MCF 10A (cell line): Measurements from ENCODE around the gene SFRP2. TPM values are rescaled to one million over a fixed set of nuclear protein-coding genes. Genes with fewer than 3 reads are reported as not detected.

Experiments
- BruUV-seq: library from RNA; stranded (reverse); fragments of 400-500 nt; replicated peaks from 2 replicates; lab custom pipeline; 2021; lab: Mats Ljungman, UMichigan
- CTCF ChIA-PET: fragments of 300-600 bp; sonication (Branson Sonifier 250); formaldehyde crosslinking; extraction: SDS; loops from one replicate; lab custom pipeline; 2021; ENCODE audit warnings: antibody characterized with exemption, inconsistent platforms; lab: Yijun Ruan, JAX
- POLR2A ChIA-PET: fragments of 300-600, 350-650 bp; sonication (Branson Sonifier 250); formaldehyde crosslinking; extraction: SDS; loops from one replicate; lab custom pipeline; 2020; ENCODE audit warnings: antibody characterized with exemption, inconsistent platforms; lab: Yijun Ruan, JAX
- DNase-seq: peaks from one replicate; pipeline ENCODE4 v3.0.0-alpha.2; 2018; ENCODE audit not compliant: unreplicated experiment
- H3K27ac Mint-ChIP-seq: one replicate; pipeline ENCODE4 v1.8.0; 2022; ENCODE audit warnings: mild to moderate bottlenecking, low read depth, mixed read lengths; ENCODE audit not compliant: unreplicated experiment
- H3K27me3 Mint-ChIP-seq: one replicate; pipeline ENCODE4 v1.8.0; 2022; ENCODE audit warnings: mixed read lengths; ENCODE audit not compliant: insufficient read depth, unreplicated experiment
- H3K36me3 Mint-ChIP-seq: one replicate; pipeline ENCODE4 v1.8.0; 2022; ENCODE audit warnings: mild to moderate bottlenecking, moderate library complexity, mixed read lengths; ENCODE audit not compliant: insufficient read depth, unreplicated experiment
- H3K4me1 Mint-ChIP-seq: one replicate; pipeline ENCODE4 v1.8.0; 2022; ENCODE audit warnings: mixed read lengths; ENCODE audit not compliant: insufficient read depth, unreplicated experiment
- H3K4me3 Mint-ChIP-seq: one replicate; pipeline ENCODE4 v1.8.0; 2022; ENCODE audit warnings: mild to moderate bottlenecking, moderate library complexity, mixed read lengths; ENCODE audit not compliant: unreplicated experiment
- H3K9me3 Mint-ChIP-seq: one replicate; pipeline ENCODE4 v1.8.0; 2022; ENCODE audit warnings: mixed read lengths; ENCODE audit not compliant: unreplicated experiment
- CTCF ChIP-seq: fragments of 200-600 bp; IDR thresholded peaks from one replicate; pipeline ENCODE4 v1.8.0; 2022; ENCODE audit warnings: antibody characterized with exemption, mild to moderate bottlenecking; ENCODE audit not compliant: unreplicated experiment
- intact Hi-C: fragments of 100-400 bp; cut with micrococcal nuclease; formaldehyde crosslinking; loops from 2 replicates; pipeline ENCODE4 v1.14.1; 2022
- total RNA-seq: library from RNA; stranded (reverse); gene quantifications from 2 replicates; pipeline ENCODE4 v1.2.3, GENCODE V29; 2022

SFRP2 gene
- total RNA-seq, 1 experiment from 2014 or later = not detected

GRCh38 chr4:153799694-153800074 is 10.8 kb upstream of the SFRP2 start:
- ChIA-PET CTCF (interaction anchor here (1.2 kb wide), 1 partner anchor 14 kb away, joined by 3 read pairs; no protein-coding TSS in a partner anchor), POLR2A (no interaction called here)
- no peak for DNase-seq
- no peak for TF ChIP-seq CTCF
- Mint-ChIP-seq H3K4me1 (no peaks in the 10 kb centered on the region), H3K9me3 (no peaks in the 10 kb centered on the region), H3K27ac (no peak overlapping the region), H3K4me3 (no peak overlapping the region), H3K27me3 (no peaks in the 10 kb centered on the region), H3K36me3 (no peaks in the 10 kb centered on the region)
- intact Hi-C loops = no loop called here
- BruUV-seq = no TSS peak

- ChIA-PET POLR2A (interaction anchor here (0.8 kb wide), 1 partner anchor 77 kb away, joined by 4 read pairs; no protein-coding TSS in a partner anchor), CTCF (no interaction called here)
- no peak for TF ChIP-seq CTCF
- Mint-ChIP-seq H3K36me3 (no peaks in the 10 kb centered on the region), H3K9me3 (no peaks in the 10 kb centered on the region), H3K4me1 (no peaks in the 10 kb centered on the region), H3K4me3 (no peak overlapping the region), H3K27ac (no peak overlapping the region), H3K27me3 (no peaks in the 10 kb centered on the region)
- DNase-seq = no peak
- intact Hi-C loops = no loop called here
- no TSS peak for BruUV-seq
Observed at GRCh38 chr4:153798901-153799693, 10.2 kb upstream of the SFRP2 start.

- intact Hi-C loops = no loop called here
- Mint-ChIP-seq H3K27me3 (no peaks in the 10 kb centered on the region), H3K4me3 (no peak overlapping the region), H3K4me1 (no peaks in the 10 kb centered on the region), H3K27ac (no peak overlapping the region), H3K36me3 (no peaks in the 10 kb centered on the region), H3K9me3 (no peaks in the 10 kb centered on the region)
- no peak for DNase-seq
- no TSS peak for BruUV-seq
- TF ChIP-seq CTCF = no peak
- ChIA-PET POLR2A (interaction anchor here (0.8 kb wide), 1 partner anchor 77 kb away, joined by 4 read pairs; no protein-coding TSS in a partner anchor), CTCF (no interaction called here)
Observed at GRCh38 chr4:153798420-153798819, 9.5 kb upstream of the SFRP2 start.

- no TSS peak for BruUV-seq
- intact Hi-C loops = no loop called here
- H3K27me3 Mint-ChIP-seq = no peaks in the 10 kb centered on the region
- no peaks in the 10 kb centered on the region for H3K36me3 Mint-ChIP-seq
- H3K4me3 Mint-ChIP-seq = no peak overlapping the region
- no peak for TF ChIP-seq CTCF
- no peaks in the 10 kb centered on the region for H3K9me3 Mint-ChIP-seq
- H3K27ac Mint-ChIP-seq = no peak overlapping the region
- DNase-seq = no peak
- H3K4me1 Mint-ChIP-seq = no peaks in the 10 kb centered on the region
- ChIA-PET CTCF (interaction anchor here (0.7 kb wide), 1 partner anchor 1235 kb away, joined by 4 read pairs; no protein-coding TSS in a partner anchor), POLR2A (no interaction called here)
Observed at GRCh38 chr4:153794006-153794405, 5.1 kb upstream of the SFRP2 start.
